Endodermal cell (in vitro differentiated cells): Measurements from ENCODE around the gene FAM174C. TPM values are rescaled to one million over a fixed set of nuclear protein-coding genes. Genes with fewer than 3 reads are reported as not detected.
A peak's percentile ranks its signal among the peaks of the same experiment; 100 is the strongest.

ENCODE experiments used
- DNase-seq: peaks from one replicate; pipeline ENCODE4 v3.0.0-alpha.2; 2017
- H3K27ac ChIP-seq: 2 replicates; pipeline ENCODE4 v1.5.1; 2013; ENCODE audit warnings: mild to moderate bottlenecking, low read depth, low read length, moderate library complexity
- H3K27me3 ChIP-seq: 2 replicates; pipeline ENCODE4 v1.6.1; 2013; ENCODE audit warnings: mild to moderate bottlenecking, low read length, moderate library complexity; ENCODE audit not compliant: insufficient read depth, control insufficient read depth, poor library complexity, severe bottlenecking
- H3K36me3 ChIP-seq: 2 replicates; pipeline ENCODE4 v1.7.0; 2013; ENCODE audit warnings: mild to moderate bottlenecking, low read length, moderate library complexity; ENCODE audit not compliant: control insufficient read depth, insufficient read depth
- H3K4me1 ChIP-seq: one replicate; pipeline ENCODE4 v1.7.0; 2013; ENCODE audit warnings: low read length; ENCODE audit not compliant: control insufficient read depth, insufficient read depth
- H3K4me3 ChIP-seq: 2 replicates; pipeline ENCODE4 v1.5.1; 2013; ENCODE audit warnings: mild to moderate bottlenecking, low read length, moderate library complexity
- H3K9ac ChIP-seq: 2 replicates; pipeline ENCODE4 v1.6.1; 2013; ENCODE audit warnings: mild to moderate bottlenecking, low read length, moderate library complexity; ENCODE audit not compliant: poor library complexity, severe bottlenecking; ENCODE audit errors: extremely low read depth
- H3K9me3 ChIP-seq: 2 replicates; pipeline ENCODE4 v1.6.1; 2013; ENCODE audit warnings: mild to moderate bottlenecking, low read length, moderate library complexity; ENCODE audit not compliant: control insufficient read depth
- H3K27ac Mint-ChIP-seq: 2 replicates; pipeline ENCODE4 v1.8.0; 2020; ENCODE audit warnings: mixed read lengths
- H3K27me3 Mint-ChIP-seq: 2 replicates; pipeline ENCODE4 v1.8.0; 2021; ENCODE audit warnings: mild to moderate bottlenecking, mixed read lengths; ENCODE audit not compliant: insufficient read depth
- H3K36me3 Mint-ChIP-seq: 2 replicates; pipeline ENCODE4 v1.8.0; 2020; ENCODE audit warnings: low read depth, mixed read lengths
- H3K4me1 Mint-ChIP-seq: 2 replicates; pipeline ENCODE4 v1.8.0; 2020; ENCODE audit warnings: mixed read lengths
- H3K4me3 Mint-ChIP-seq: 2 replicates; pipeline ENCODE4 v1.8.0; 2020; ENCODE audit warnings: mild to moderate bottlenecking, moderate library complexity, mixed read lengths
- H3K9me3 Mint-ChIP-seq: 2 replicates; pipeline ENCODE4 v1.8.0; 2020; ENCODE audit warnings: mild to moderate bottlenecking, mixed read lengths
- WGBS, 2 experiments: methylation state at CpG; one replicate each; pipeline versions ENCODE4 v1.1.5 to v1.1.7; 2013; ENCODE audit warnings: missing lambda C conversion rate in 2 of 2, mixed read lengths in 1 of 2; ENCODE audit not compliant: insufficient coverage in 1 of 2, insufficient read length in 1 of 2; 5-methylcytosine and 5-hydroxymethylcytosine counted together
- total RNA-seq, 2 donors: library from RNA; stranded (reverse); fragmentation: NEBNext Ultra II Directional in 1 of 2; extraction: Animal tissue kit (Norgen Biotek cat#: 25700) in 1 of 2; gene quantifications; 2 replicates in 1 of 2; 3 replicates in 1 of 2; pipeline ENCODE4 v1.2.1, GENCODE V29; 2021
- TF ChIP-seq, protein P1 (sequence below): fragments of 200-600 bp; sonication (generic); conservative IDR thresholded peaks from 2 replicates; pipeline ENCODE4 v1.5.0; 2021; ENCODE audit warnings: antibody characterized with exemption, mild to moderate bottlenecking

FAM174C gene
- total RNA-seq, 2 donors from 2014 or later = 45.1 to 46.0 TPM

DNA sequence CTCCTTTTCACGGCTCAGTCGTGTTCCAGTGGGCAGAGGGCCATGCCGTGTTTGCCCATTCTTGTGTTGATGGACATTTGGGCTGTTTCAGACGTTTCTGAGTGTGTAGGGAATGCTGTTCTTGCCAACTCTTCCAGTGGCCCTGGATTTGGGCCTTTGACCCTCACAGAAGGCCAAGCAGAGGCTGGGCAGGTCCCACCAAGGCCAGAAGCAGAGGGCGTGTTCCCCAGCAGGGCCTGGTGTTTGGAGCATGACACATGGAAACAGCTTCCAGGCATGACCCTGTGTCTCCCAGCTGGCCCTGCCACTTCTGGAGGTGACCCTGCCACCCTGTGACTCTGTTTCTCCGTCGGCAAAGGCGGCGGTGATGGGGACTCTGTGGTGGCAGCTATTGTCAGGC is 46.2 kb downstream of the FAM174C start:
- peaks cover 8% of the 10 kb centered on the region for H3K27me3 ChIP-seq
- Mint-ChIP-seq H3K27ac (no peak overlapping the region), H3K4me3 (no peak overlapping the region), H3K4me1 (no peaks in the 10 kb centered on the region), H3K9me3 (no peaks in the 10 kb centered on the region), H3K27me3 (peaks cover 10% of the 10 kb centered on the region), H3K36me3 (no peaks in the 10 kb centered on the region)
- TF ChIP-seq, protein P1, sequence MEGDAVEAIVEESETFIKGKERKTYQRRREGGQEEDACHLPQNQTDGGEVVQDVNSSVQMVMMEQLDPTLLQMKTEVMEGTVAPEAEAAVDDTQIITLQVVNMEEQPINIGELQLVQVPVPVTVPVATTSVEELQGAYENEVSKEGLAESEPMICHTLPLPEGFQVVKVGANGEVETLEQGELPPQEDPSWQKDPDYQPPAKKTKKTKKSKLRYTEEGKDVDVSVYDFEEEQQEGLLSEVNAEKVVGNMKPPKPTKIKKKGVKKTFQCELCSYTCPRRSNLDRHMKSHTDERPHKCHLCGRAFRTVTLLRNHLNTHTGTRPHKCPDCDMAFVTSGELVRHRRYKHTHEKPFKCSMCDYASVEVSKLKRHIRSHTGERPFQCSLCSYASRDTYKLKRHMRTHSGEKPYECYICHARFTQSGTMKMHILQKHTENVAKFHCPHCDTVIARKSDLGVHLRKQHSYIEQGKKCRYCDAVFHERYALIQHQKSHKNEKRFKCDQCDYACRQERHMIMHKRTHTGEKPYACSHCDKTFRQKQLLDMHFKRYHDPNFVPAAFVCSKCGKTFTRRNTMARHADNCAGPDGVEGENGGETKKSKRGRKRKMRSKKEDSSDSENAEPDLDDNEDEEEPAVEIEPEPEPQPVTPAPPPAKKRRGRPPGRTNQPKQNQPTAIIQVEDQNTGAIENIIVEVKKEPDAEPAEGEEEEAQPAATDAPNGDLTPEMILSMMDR = no peak
- no peak for DNase-seq
- no peak overlapping the region for H3K27ac ChIP-seq
- H3K9me3 ChIP-seq = no peaks in the 10 kb centered on the region
- no peak overlapping the region for H3K9ac ChIP-seq
- H3K4me3 ChIP-seq = no peak overlapping the region
- no peaks in the 10 kb centered on the region for H3K36me3 ChIP-seq
- peaks cover 9% of the 10 kb centered on the region for H3K4me1 ChIP-seq
- 89 to 96% methylated on average over 8 to 9 of the region's 9 CpGs for WGBS, 2 experiments

DNA sequence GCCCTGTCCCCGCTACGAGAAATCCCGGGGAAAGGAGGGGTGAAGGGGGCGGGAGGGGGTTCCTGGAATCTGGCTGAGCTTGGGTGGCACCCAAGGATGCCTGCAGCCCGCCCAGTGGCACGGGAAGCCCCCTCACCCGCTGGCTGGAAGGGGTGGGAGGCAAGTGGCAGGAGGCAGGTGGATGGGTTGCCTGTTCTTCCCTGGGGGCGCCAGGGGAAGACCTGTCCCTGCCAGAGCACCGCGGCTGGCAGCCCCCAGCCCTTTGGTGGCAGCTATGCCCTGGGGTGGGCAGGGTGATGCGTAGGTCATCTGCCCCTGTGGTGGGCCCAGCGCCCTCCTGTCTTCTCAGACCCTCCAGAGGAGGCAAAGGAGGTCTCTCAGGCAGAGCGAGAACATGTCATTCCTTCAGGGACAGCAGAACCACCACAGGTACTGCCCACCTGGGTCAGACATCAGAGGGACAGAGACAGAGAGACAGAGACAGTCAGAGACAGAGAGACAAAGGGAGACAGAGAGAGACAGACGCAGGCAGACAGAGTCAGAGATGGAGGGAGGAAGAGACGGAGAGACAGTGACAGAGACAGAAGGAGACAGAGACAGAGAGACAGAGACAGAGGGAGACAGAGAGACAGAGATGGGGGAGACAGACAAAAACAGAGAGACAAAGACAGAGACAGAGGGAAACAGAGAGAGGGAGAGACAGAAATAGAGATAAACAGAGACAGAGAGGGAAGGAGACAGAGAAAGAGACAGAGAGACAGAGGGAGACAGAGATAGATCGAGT is 47.1 kb downstream of the FAM174C start:
- Mint-ChIP-seq H3K27ac (no peak overlapping the region), H3K36me3 (no peaks in the 10 kb centered on the region), H3K9me3 (no peaks in the 10 kb centered on the region), H3K4me3 (no peak overlapping the region), H3K4me1 (no peaks in the 10 kb centered on the region), H3K27me3 (peaks cover 2% of the 10 kb centered on the region)
- no peaks in the 10 kb centered on the region for H3K27me3 ChIP-seq
- TF ChIP-seq, protein P1 = no peak
- H3K9ac ChIP-seq = no peak overlapping the region
- no peak overlapping the region for H3K27ac ChIP-seq
- H3K4me3 ChIP-seq = no peak overlapping the region
- WGBS, 2 experiments = 91 to 94% methylated on average over 11 to 16 of the region's 16 CpGs
- peaks cover 9% of the 10 kb centered on the region for H3K4me1 ChIP-seq
- H3K9me3 ChIP-seq = no peaks in the 10 kb centered on the region
- peak; percentile 30 for DNase-seq
- no peaks in the 10 kb centered on the region for H3K36me3 ChIP-seq

DNA sequence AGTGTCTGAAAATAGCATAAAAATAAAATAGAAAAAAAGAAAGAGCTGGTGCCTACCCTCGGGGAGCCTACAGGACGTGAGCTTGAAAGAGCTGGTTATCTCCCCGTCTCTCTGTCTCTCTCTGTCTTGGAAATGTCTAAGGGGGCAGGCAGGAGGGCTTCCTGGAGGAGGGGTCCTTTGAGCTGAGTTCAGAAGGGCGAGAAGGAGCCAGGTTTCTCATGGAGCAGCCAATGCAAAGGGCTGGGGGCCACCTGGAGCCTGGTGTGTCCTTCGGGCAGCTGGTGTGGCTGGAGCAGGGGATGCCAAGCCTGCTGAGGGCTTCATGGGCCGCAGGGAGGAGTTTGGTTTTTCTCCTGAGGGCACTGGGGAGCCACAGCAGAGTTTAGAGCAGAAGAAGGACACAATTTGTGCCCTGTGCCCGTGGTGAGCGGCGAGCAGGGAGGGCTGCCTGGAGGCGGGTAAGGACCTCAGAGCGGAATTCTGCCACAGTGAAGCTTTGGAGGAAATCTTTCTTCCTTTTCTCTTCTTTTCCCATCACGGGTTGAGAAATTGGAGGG is 49.0 kb downstream of the FAM174C start:
- H3K36me3 Mint-ChIP-seq = no peaks in the 10 kb centered on the region
- H3K27ac Mint-ChIP-seq = no peak overlapping the region
- WGBS, 2 experiments = 92 to 97% methylated on average over 7 to 12 of the region's 12 CpGs
- Histone ChIP-seq H3K27me3 (no peaks in the 10 kb centered on the region), H3K9ac (peak overlapping the region; percentile 77), H3K4me1 (peaks cover 9% of the 10 kb centered on the region), H3K36me3 (no peaks in the 10 kb centered on the region), H3K4me3 (peak overlapping the region; percentile 62), H3K9me3 (no peaks in the 10 kb centered on the region), H3K27ac (peak overlapping the region; percentile 92)
- no peaks in the 10 kb centered on the region for H3K9me3 Mint-ChIP-seq
- no peaks in the 10 kb centered on the region for H3K4me1 Mint-ChIP-seq
- H3K27me3 Mint-ChIP-seq = no peaks in the 10 kb centered on the region
- no peak for DNase-seq
- no peak overlapping the region for H3K4me3 Mint-ChIP-seq
- TF ChIP-seq, protein P1 = no peak
